ENCODE measurements around the gene MUC5B.

DNA sequence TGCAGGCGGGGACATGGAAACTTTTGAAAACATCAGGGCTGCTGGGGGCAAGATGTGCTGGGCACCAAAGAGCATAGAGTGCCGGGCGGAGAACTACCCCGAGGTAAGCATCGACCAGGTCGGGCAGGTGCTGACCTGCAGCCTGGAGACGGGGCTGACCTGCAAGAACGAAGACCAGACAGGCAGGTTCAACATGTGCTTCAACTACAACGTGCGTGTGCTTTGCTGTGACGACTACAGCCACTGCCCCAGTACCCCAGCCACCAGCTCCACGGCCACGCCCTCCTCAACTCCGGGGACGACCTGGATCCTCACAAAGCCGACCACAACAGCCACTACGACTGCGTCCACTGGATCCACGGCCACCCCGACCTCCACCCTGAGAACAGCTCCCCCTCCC is 19.4 kb downstream of the MUC5B start:
- TF ChIP-seq CTCF (IDR thresholded peaks at IDR 0.05), result no peak
- TF ChIP-seq POLR2A (IDR thresholded peaks at IDR 0.05), result no peak
